ENCODE data around the gene EIF4EBP3.
"Not testable (repeated sequence)": the region's sequence is repeated elsewhere in the genome, so short reads cannot be mapped to it uniquely, and the experiment has no call there.

Gene EIF4EBP3

DNA sequence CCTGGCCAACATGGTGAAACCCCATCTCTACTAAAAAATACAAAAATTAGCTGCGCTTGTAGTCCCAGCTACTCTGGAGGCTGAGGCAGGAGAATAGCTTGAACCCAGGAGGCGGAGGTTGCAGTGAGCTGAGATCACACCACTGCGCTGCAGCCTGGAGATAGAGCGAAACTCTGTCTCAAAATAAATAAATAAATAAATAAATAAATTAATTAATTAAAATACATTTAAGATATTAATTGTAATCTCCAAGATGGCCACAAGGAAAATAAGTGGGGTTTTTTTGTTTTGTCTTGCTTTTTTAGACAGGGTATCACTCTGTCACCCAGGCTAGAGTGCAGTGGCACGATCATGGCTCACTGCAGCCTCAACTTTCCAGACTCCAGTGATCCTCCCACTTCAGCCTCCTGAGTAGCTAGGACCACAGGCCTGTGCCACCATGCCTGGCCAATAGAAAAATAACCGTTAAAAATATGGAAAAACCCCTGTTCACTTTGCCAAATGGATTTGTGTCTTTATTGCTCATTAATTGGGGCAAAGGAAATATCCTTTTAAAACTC is 31.8 kb downstream of the EIF4EBP3 start:
- DNase-seq (ENCODE audit: low read depth) = not testable (repeated sequence)

DNA sequence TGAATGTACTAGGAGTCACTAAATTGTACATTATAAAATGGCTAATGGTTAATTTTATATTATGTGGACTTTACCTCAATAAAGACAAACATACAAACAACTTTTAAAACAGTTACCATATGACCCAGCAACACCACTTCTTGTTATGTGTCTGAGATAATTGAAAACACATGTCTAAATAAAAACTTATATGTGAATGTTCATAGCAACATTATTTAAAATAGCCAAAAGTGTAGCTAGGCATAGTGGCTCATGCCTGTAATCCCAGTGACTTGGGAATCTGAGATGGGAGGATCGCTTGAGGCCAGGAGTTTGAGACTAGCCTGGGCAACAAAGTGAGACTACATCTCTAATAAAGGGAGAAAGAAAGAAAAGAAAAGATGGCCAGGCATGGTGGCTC is 40.0 kb downstream of the EIF4EBP3 start:
- no peak for DNase-seq (ENCODE audit: low read depth)

DNA sequence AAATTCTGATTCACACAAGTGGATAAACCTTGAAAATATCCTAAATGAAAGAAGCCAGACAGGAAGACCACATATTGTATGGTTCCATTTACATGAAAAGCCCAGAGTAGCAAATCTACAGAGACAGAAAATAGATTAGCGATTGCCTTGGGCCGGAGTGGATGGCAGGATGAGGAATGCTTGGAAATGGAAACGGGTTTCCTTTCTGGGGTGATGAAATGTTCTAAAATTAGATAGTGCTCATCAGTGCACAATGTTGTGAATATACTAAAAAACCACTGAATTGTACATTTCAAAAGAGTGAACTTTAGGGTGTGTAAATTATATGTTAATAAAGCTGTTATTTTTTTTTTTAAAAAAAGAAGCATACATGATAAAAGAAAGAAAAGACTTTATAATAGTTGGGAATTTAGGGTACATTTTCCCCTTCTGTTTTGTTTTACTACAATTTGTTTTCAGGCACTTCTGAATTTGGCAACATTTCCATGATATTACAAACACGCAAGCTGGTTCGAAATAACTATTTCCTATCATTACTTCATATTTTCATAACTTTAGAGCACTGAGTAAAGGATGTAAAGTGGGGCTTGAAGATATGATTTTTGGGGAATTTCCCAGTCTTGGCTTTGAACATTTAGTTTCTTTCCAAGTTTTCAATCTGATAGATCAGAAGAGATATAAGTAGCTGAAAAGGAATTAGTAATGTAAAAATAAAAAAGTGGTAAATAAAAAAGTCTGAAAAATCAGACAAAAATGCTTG is 41.0 kb downstream of the EIF4EBP3 start:
- no peak for DNase-seq (ENCODE audit: low read depth)

GRCh38 chr5:140590861-140591260 is 43.4 kb downstream of the EIF4EBP3 start:
- DNase-seq (ENCODE audit: low read depth) = no peak

DNA sequence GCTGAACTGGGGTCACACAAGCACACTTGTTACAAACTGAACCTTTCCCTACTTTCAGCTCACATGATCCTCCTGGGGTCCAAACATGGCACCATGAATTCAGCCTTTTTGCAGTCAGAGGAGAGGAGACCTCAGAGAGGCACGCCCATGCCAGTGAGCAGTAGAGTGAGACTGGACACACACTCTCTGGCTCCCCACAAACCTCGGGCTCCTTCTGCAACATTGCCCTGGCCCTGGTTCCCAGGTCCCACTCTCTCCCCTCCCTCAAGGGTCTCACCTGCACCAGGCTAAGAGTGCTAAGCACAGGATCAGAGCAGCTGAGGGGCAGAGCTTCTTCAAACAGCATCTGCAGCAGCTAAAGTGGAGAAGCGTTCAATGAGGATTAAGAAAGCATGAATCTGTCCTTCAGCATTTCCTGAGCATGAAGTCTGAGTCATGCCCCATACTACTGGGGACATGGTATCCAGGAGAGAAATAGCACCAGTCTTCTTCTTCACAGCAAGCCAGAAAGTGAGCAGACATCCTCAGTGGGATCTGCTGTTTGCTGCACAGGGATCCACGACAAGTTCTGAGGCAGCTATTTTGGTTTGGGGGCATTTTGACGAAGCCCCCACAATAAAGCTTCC is 44.4 kb downstream of the EIF4EBP3 start:
- no peak for DNase-seq (ENCODE audit: low read depth)

- DNase-seq (ENCODE audit: low read depth) = not testable (repeated sequence)
Observed at GRCh38 chr5:140593070-140593469, 45.6 kb downstream of the EIF4EBP3 start.

DNA sequence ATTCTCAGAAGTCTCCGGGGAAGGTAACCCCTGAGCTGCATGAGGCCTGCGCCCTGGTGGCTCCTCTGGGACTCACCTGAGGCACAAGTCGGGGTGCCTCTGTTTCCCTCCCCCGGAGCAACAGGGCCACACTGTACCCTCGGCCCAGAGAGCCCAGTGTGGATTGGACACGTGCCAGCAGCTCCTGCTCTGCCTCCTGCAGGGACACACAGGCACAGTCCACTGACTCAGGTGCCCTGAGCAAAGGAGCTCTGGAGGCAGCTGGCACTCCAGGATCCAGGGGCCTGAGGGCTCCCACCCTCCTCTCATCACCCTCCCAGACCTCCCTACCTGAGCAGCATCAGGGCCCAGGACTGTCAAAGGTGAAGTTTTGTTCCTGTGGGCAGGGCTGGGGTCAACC is 46.7 kb downstream of the EIF4EBP3 start:
- DNase-seq (ENCODE audit: low read depth) = no peak

GRCh38 chr5:140595538-140596300 is 48.3 kb downstream of the EIF4EBP3 start:
- no peak for DNase-seq (ENCODE audit: low read depth)

DNA sequence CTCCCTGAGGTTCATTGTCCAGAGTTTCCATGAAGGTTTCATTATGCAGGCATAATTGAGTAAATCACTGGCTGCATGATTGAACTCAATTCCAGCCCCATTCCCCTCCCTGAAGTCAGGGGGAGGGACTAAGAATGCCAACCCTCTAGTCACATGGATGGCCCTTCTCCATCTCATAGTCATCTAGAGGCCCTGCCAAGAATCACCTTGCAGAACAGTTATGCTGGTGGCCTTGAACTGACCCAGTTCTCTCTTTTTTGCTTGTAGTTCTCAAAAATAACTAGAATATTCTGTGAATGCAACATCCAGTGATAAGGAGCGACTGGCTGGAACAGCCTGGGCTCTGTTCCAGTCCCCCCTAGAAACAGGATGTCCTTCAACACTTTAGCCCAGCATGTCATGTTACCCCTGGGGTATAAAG is 48.9 kb downstream of the EIF4EBP3 start:
- DNase-seq (ENCODE audit: low read depth) = no peak

DNA sequence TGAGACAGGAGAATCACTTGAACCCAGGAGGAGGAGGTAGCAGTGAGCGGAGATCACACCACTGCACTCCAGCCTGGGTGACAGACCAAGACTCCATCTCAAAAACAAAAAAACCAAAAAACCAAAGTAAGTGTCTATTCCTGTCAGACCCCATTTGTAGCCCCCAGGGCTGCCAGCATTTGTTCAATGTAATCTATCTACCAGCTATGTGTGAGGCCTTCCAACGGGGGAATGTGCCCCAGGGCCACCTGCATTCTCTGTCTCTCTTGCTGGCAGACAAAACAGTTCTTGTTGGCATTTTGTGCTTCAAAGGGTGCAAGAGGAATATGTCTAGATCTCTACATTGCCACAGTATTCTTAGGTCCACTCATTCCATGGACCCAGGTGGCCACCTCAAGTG is 51.4 kb downstream of the EIF4EBP3 start:
- DNase-seq (ENCODE audit: low read depth) = no peak

Data from CMK (cell line).